Duodenal mucosa (tissue), 2 donors: ENCODE results near the gene ASGR2.
"Not testable (repeated sequence)": the region's sequence is repeated elsewhere in the genome, so short reads cannot be mapped to it uniquely, and the experiment has no call there.

Source experiments
- H3K27ac ChIP-seq: one replicate; pipeline ENCODE4 v1.7.0; 2013; ENCODE audit warnings: low read depth, low read length
- H3K27me3 ChIP-seq, 2 donors: one replicate each; pipeline ENCODE4 v1.7.0; 2013; ENCODE audit warnings: low read length in 2 of 2, control low read depth in 1 of 2; ENCODE audit not compliant: insufficient read depth in 2 of 2, control insufficient read depth in 1 of 2
- H3K36me3 ChIP-seq, 2 donors: one replicate each; pipeline ENCODE4 v1.7.0; 2013; ENCODE audit warnings: low read length in 2 of 2, control low read depth in 1 of 2; ENCODE audit not compliant: insufficient read depth in 2 of 2, control insufficient read depth in 1 of 2
- H3K4me1 ChIP-seq, 2 donors: one replicate each; pipeline ENCODE4 v1.7.0; 2013; ENCODE audit warnings: low read length in 2 of 2, control low read depth in 1 of 2; ENCODE audit not compliant: insufficient read depth in 2 of 2, control insufficient read depth in 1 of 2
- H3K4me3 ChIP-seq, 2 donors: one replicate each; pipeline ENCODE4 v1.7.0; 2013; ENCODE audit warnings: low read length in 2 of 2, low read depth in 1 of 2
- H3K9ac ChIP-seq, 2 donors: one replicate each; pipeline ENCODE4 v1.7.0; 2013; ENCODE audit warnings: low read length in 2 of 2, low read depth in 1 of 2
- H3K9me3 ChIP-seq, 2 donors: one replicate each; pipeline ENCODE4 v1.7.0; 2013; ENCODE audit warnings: low read length in 2 of 2, control low read depth in 1 of 2; ENCODE audit not compliant: control insufficient read depth in 1 of 2

ASGR2 gene

DNA sequence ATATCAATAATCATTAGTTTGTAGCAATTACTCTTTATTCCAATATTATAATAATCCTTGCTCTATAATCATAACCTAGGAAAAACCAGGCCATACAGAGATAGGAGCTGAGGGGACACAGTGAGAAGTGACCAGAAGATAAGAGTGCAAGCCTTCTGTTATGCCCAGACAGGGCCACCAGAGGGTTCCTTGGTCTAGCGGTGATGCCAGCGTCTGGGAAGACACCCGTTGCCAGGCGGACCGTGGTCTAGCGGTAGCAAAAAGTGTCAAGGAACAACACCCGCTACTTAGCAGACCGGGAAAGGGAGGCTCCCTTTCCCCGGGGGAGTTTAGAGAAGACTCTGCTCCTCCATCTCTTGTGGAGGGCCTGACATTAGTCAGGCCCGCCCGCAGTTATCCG is 11.8 kb upstream of the ASGR2 start:
- H3K4me3 ChIP-seq, H3K4me1 ChIP-seq, H3K9ac ChIP-seq, H3K27me3 ChIP-seq, H3K9me3 ChIP-seq, H3K27ac ChIP-seq, H3K36me3 ChIP-seq: not testable (repeated sequence)

DNA sequence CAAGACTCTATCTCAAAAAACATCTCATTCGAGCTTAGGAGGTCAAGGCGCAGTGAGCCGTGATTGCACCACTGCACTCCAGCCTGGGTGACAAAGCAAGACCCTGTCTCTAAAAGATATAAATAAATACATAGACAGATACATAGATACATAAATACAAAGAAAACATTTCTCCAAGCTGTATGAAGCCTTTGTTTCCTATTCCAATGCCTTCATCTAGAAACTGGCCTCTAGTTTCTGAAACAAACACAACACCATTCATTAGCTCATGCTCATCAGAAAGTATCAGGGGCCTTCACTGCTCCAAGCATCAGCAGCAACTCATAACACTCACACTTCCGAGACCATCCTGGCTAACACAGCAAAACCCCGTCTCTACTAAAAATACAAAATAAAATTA is 10.3 kb upstream of the ASGR2 start:
- H3K27ac ChIP-seq: no peak overlapping the region
- H3K4me3 ChIP-seq: no peak overlapping the region
- H3K4me1 ChIP-seq: no peaks in the 10 kb centered on the region
- no peaks in the 10 kb centered on the region for H3K36me3 ChIP-seq
- H3K9ac ChIP-seq: no peak overlapping the region
- no peaks in the 10 kb centered on the region for H3K9me3 ChIP-seq
- H3K27me3 ChIP-seq: no peaks in the 10 kb centered on the region

DNA sequence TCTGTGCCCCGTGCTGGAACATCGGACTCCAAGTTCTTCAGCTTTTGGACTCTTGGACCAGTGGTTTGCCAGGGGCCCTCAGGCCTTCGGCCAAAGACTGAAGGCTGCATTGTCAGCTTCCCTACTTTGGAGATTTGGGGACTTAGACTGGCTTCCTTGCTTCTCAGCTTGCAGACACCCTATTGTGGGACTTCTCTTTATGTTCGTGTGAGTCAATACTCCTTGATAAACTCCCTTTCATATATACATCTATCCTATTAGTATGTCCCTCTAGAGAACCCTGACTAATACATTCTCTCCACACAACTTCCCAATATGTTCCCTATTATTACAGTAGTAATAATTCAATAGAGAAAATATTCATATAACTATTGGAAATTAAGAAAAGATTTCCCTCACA is 9.2 kb upstream of the ASGR2 start:
- H3K9ac ChIP-seq: no peak overlapping the region
- H3K27me3 ChIP-seq: no peaks in the 10 kb centered on the region
- no peak overlapping the region for H3K27ac ChIP-seq
- H3K36me3 ChIP-seq: no peaks in the 10 kb centered on the region
- no peaks in the 10 kb centered on the region for H3K4me1 ChIP-seq
- H3K9me3 ChIP-seq: no peaks in the 10 kb centered on the region
- H3K4me3 ChIP-seq: no peak overlapping the region

DNA sequence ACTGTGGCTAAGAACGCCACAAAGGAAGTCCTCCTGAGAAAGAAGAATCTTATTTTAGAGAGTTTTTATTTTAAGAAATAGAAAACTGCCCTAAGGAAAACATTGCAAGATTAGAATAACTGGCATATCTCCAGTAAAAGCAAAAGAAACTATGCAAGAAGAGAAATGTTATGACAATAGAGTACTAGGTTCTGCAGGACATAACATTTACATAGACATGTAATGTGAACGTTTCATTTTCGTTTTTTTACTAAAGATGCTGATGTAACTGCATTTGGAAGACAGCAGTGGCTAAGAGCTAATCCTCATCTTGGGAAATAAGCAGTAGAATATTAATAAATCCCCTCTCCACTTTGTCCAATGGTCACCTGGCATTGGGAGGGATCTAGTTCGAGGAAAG is 7.8 kb upstream of the ASGR2 start:
- no peaks in the 10 kb centered on the region for H3K4me1 ChIP-seq
- no peaks in the 10 kb centered on the region for H3K36me3 ChIP-seq
- H3K27me3 ChIP-seq: no peaks in the 10 kb centered on the region
- no peak overlapping the region for H3K27ac ChIP-seq
- peaks cover 0 to under 1% of the 10 kb centered on the region in 2 donors for H3K9me3 ChIP-seq
- no peak overlapping the region for H3K9ac ChIP-seq
- H3K4me3 ChIP-seq: no peak overlapping the region

DNA sequence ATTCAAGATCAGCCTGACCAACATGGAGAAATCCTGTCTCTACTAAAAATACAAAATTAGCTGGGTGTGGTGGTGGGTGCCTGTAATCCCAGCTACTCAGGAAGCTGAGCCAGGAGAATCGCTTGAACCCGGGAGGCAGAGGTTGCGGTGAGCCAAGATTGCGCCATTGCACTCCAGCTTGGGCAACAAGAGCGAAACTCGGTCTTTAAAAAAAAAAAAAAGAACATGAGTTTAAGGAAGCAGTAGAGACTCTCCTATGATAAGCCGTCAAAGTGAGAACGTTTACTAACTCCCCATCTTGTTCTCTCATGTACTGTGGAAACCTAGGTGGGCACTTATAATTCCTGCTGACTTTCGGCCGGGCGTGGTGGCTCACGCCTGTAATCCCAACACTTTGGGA is 6.0 kb upstream of the ASGR2 start:
- not testable (repeated sequence) for H3K9me3 ChIP-seq

DNA sequence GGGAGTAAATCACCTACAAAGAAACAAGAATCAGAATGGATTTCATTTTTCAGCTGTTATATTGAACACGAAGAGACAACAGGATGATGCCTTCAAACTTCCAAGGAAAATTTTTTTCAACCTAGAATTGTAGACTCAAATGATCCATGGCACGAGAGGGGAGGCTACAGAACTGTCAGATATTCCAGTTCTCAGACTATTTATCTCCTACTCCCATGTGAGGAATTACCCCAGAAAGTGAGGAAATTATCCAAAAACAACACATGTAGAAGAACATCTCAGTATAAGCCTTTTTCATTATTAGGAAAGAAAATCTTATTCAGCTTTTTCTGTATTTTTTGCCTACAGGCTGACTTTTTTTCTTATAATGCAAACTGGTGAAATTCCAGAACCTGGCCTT is 5.5 kb upstream of the ASGR2 start:
- Histone ChIP-seq H3K9ac (no peak overlapping the region), H3K27me3 (no peaks in the 10 kb centered on the region), H3K4me1 (no peaks in the 10 kb centered on the region), H3K27ac (no peak overlapping the region), H3K36me3 (no peaks in the 10 kb centered on the region), H3K4me3 (no peak overlapping the region), H3K9me3 (peaks cover 0 to 2% of the 10 kb centered on the region in 2 donors)

More for the DNA sequence above, 6.0 kb upstream of the ASGR2 start:
- H3K9ac ChIP-seq, H3K4me3 ChIP-seq, H3K36me3 ChIP-seq, H3K27ac ChIP-seq, H3K27me3 ChIP-seq, H3K4me1 ChIP-seq: not testable (repeated sequence)

DNA sequence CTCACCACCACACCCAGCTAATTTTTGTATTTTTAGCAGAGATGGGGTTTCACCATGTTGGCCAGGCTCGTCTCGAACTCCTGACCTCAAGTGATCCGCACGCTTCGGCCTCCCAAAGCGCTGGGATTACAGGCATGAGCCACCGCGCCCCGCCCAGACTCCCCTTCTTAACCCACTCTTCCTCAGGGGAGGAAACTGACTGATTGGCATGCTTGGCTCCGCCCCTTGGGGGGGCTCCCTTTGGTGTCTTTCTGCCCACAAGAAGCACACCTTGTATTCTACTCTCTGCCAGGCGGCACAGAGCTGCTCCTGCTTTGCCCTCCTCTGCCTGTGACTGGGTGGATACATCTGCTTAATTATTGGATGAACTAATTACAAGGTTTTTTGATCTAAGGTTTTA is 4.7 kb upstream of the ASGR2 start:
- H3K4me1 ChIP-seq: no peaks in the 10 kb centered on the region
- H3K36me3 ChIP-seq: no peaks in the 10 kb centered on the region
- H3K27me3 ChIP-seq: no peaks in the 10 kb centered on the region
- H3K9ac ChIP-seq: no peak overlapping the region
- peaks cover 0 to 2% of the 10 kb centered on the region in 2 donors for H3K9me3 ChIP-seq
- no peak overlapping the region for H3K27ac ChIP-seq
- H3K4me3 ChIP-seq: no peak overlapping the region

DNA sequence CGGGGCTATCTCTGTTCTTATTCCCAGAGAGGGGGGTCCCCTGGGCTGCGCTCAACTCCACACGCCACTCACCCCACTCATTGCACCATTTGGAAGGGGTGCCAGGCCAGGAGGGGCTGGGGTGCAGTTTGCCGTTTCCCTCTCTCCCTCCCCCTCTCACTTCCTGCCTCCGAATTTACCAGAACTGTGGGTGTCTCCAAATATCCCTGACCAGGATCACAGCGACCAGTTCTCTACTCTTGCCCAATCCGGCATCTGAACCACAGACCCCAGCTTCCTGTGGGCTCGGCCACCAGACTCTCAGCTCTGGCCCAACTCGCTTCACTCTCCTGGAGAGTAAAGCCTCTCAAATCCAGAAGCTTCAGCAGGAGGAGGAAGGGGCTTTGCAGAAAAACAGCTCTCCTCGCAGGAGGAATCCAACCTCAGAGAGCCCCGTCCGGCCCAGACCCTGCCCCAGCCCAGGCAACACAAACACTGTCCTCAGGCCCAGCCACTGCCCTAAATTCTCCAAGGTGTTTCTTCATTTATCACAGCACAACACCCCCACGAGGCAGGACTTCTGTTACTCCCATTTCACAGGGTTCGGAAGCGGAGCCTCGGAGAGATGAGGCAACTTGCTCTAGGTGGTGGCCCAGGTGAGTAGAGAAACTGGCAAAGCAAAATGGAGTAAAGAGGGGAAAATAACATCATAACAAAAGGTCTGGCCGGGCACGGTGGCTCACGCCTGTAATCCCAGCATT is 423 bp upstream of the ASGR2 start:
- no peaks in the 10 kb centered on the region for H3K27me3 ChIP-seq
- H3K4me1 ChIP-seq: no peaks in the 10 kb centered on the region
- H3K36me3 ChIP-seq: no peaks in the 10 kb centered on the region
- H3K27ac ChIP-seq: no peak overlapping the region
- H3K9me3 ChIP-seq: peaks cover 0 to 2% of the 10 kb centered on the region in 2 donors
- H3K9ac ChIP-seq: no peak overlapping the region
- no peak overlapping the region for H3K4me3 ChIP-seq

DNA sequence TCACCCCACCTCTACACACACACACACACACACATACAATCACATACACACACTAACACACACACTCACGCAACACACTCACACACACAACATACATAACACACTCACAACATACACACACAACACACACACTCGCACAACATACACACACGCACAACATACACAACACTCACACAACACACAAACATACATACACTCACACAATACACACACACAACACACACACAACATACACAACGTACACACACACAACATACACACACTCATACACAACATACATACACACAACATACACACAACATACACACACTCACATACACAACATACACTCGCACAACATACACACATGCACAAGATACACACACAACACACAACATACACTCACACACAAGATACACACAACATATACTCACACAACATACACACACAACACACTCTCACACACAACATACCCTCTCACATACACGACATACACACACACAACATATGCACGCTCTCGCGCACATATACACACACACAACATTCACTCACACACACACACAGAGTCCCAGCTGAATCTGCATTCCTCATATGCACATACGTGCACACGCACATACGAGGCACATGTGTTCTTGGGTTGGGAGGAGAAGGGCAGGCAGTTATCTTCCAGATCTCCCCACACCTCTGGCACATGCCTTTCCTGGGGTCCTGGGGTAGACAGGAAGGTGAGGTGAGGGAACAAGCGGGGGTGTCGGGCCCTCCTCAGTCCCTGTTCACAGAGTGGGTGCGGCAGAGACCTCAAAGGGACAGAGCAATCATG is 1.1 kb downstream of the ASGR2 start:
- Histone ChIP-seq H3K27ac (no peak overlapping the region), H3K27me3 (peaks cover 0 to 4% of the 10 kb centered on the region in 2 donors), H3K4me1 (no peaks in the 10 kb centered on the region), H3K4me3 (no peak overlapping the region), H3K9me3 (peaks cover 0 to 2% of the 10 kb centered on the region in 2 donors), H3K36me3 (no peaks in the 10 kb centered on the region), H3K9ac (no peak overlapping the region)

DNA sequence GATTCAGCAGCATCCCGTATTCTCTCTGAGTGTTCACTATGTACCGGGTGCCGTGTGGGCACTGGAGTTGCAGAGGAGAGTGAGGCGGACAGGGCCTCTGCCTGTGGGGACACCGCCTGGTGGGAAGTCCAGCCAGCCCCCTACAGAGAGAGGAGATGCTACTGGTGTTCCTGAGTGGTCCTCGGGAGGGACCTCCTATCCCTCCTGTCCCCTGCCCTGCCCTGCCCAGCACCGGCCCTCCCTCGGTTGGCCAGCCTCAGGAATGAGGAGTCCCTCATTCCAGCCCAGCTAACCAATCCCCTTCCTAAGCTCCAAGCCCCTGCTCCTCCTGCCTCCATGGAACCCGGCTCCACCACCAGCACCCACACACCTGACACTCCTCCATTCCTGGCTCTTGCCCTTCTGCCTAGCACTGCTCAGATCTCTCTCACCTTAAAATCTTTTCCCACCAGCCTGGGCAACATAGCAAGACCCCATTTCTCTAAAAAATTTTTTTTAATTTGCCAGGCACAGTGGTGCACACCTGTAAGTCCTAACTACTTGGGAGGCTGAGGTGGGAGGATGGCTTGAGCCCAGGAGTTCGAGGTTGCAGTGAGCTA is 2.0 kb downstream of the ASGR2 start:
- Histone ChIP-seq H3K4me1 (no peaks in the 10 kb centered on the region), H3K4me3 (no peak overlapping the region), H3K9me3 (peaks cover 0 to 2% of the 10 kb centered on the region in 2 donors), H3K9ac (no peak overlapping the region), H3K27ac (no peak overlapping the region), H3K36me3 (no peaks in the 10 kb centered on the region), H3K27me3 (peaks cover 0 to 4% of the 10 kb centered on the region in 2 donors)
